ENCODE data around the gene RCAN2.

Gene RCAN2

GRCh38 chr6:46525583-46525982 lies 34.3 kb upstream of the RCAN2 start:
- no peak for DNase-seq (ENCODE audit: low read depth)
- no peak for TF ChIP-seq CTCF (IDR thresholded peaks at IDR 0.05; ENCODE audit: control insufficient read depth, insufficient read depth, low read depth, low read length, missing control alignments)
- H3K4me3 ChIP-seq (ENCODE audit: control insufficient read depth, low read depth, low read length), result no peak overlapping the region

DNA sequence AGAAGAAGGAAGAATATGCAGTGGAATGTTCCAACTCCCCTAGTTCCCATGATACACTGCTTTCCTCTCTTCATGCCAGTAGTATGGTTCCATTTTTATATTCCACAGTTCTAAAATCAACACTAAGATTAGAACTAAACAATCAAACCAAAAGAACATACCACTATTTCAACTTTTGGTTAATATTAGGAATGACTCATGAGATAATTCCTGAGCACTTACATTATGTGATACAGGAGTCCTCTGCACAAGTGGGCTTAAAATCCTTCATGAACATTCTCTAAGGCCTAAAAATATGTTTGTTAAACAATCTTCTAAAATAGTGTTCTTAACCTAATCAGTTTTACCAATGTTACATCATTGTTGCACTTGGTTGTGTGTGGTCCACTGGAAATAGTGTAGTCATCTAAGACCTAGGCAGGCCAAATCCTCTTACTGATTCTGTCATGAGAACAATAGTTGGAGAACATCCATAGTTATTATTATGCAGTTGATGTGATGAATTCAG lies 30.3 kb upstream of the RCAN2 start:
- no peak for TF ChIP-seq CTCF (IDR thresholded peaks at IDR 0.05; ENCODE audit: control insufficient read depth, insufficient read depth, low read depth, low read length, missing control alignments)
- DNase-seq (ENCODE audit: low read depth), result no peak

GRCh38 chr6:46517202-46517601 lies 26.0 kb upstream of the RCAN2 start:
- DNase-seq (ENCODE audit: low read depth), result no peak
- no peak for TF ChIP-seq CTCF (IDR thresholded peaks at IDR 0.05; ENCODE audit: control insufficient read depth, insufficient read depth, low read depth, low read length, missing control alignments)
- no peak overlapping the region for H3K4me3 ChIP-seq (ENCODE audit: control insufficient read depth, low read depth, low read length)

More for the DNA sequence above, 30.3 kb upstream of the RCAN2 start:
- H3K4me3 ChIP-seq (ENCODE audit: control insufficient read depth, low read depth, low read length), result no peak overlapping the region

DNA sequence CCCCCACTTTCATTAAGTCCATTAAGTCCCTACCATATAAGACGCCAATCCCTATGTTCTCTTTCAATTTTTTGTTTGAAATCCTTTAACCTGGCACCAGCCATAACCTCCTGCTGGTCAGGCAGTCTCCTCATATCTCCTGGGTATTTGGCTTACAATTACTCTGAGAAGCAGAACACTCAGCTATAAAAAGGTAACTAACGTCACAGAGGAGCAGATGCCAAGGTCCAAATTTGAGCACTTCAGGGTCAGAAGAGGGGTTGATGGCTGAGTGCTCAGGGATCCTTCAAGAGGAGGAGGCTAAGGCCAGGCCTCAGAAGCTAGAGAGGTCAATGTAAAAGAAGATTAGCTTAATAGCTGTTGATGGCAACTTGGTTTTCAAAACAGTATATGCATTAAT lies 22.3 kb upstream of the RCAN2 start:
- H3K4me3 ChIP-seq (ENCODE audit: control insufficient read depth, low read depth, low read length), result no peak overlapping the region
- no peak for DNase-seq (ENCODE audit: low read depth)
- TF ChIP-seq CTCF (IDR thresholded peaks at IDR 0.05; ENCODE audit: control insufficient read depth, insufficient read depth, low read depth, low read length, missing control alignments), result no peak

DNA sequence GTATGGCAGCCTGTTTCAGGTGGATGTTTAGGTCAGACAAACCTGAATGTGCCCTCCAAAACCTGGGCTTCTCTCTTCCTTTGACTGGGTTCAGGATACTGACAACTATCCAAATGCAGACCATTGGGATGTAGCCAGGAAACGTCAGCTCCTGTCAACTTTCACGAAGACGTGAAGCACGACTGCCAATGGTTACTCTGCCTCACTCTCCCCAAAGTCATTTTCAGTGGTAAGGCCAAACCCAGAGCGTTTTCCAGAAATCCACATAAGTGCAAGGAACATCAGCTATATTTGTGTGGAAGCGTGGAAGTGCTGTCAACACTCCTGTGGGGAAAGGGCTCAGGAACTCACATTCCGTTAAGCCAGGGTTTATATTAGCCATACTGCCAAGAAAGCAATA lies 20.1 kb upstream of the RCAN2 start:
- no peak for TF ChIP-seq CTCF (IDR thresholded peaks at IDR 0.05; ENCODE audit: control insufficient read depth, insufficient read depth, low read depth, low read length, missing control alignments)
- DNase-seq (ENCODE audit: low read depth), result no peak
- H3K4me3 ChIP-seq (ENCODE audit: control insufficient read depth, low read depth, low read length), result no peak overlapping the region

GRCh38 chr6:46510651-46511050 lies 19.4 kb upstream of the RCAN2 start:
- peak; percentile 57 for DNase-seq (ENCODE audit: low read depth)
- TF ChIP-seq CTCF (IDR thresholded peaks at IDR 0.05; ENCODE audit: control insufficient read depth, insufficient read depth, low read depth, low read length, missing control alignments), result no peak

More at GRCh38 chr6:46510651-46511050, 19.4 kb upstream of the RCAN2 start:
- H3K4me3 ChIP-seq (ENCODE audit: control insufficient read depth, low read depth, low read length), result no peak overlapping the region
